Measurements from ENCODE around the gene CDKN2D. TPM values are rescaled to one million over a fixed set of nuclear protein-coding genes. Genes with fewer than 3 reads are reported as not detected.

Gene CDKN2D
- total and polyA plus RNA-seq, 10 of the 15 experiments (the other 5 are each of a cell fraction or from before 2014, with no cell fraction given), result 0.53 to 17.2 (median 6.7) TPM

- no peak for TF ChIP-seq NFXL1 (IDR thresholded peaks at IDR 0.05; ENCODE audit: borderline replicate concordance)
- TF ChIP-seq POLR2A (IDR thresholded peaks at IDR 0.05; ENCODE audit: low read depth, low read length), result peak; percentile 93
- TF ChIP-seq CBFB (IDR thresholded peaks at IDR 0.05; ENCODE audit: low read depth), result peak; percentile 62; the same call in 1 of the 2 replicates
- TF ChIP-seq IKZF1 (conservative IDR thresholded peaks at IDR 0.05), result peak; percentile 91
- TF ChIP-seq GATAD2B (conservative IDR thresholded peaks at IDR 0.05; ENCODE audit: low read depth), result peak; percentile 93
- no peak for TF ChIP-seq SMAD1 (IDR thresholded peaks at IDR 0.05; ENCODE audit: low read depth, partially characterized antibody)
- TF ChIP-seq ATF2 (IDR thresholded peaks at IDR 0.05; ENCODE audit: low read length), result no peak
- TF ChIP-seq SMARCA5 (IDR thresholded peaks at IDR 0.05), result 0 out of 2 replicates have a peak, but pooled peaks have one; percentile 8
- TF ChIP-seq CBX3 (IDR thresholded peaks at IDR 0.05; ENCODE audit: borderline replicate concordance, low read depth), result no peak
- TF ChIP-seq NR2F1 (conservative IDR thresholded peaks at IDR 0.05), result peak; percentile 65
- TF ChIP-seq NKRF (conservative IDR thresholded peaks at IDR 0.05), result peak; percentile 79
- no peak for TF ChIP-seq ZNF274 (IDR thresholded peaks at IDR 0.05; ENCODE audit: insufficient read depth, insufficient read length)
- TF ChIP-seq TBL1XR1 (IDR thresholded peaks at IDR 0.05; ENCODE audit: low read depth, low read length), result peak; percentile 86
- TF ChIP-seq CHD1 (IDR thresholded peaks at IDR 0.05; ENCODE audit: low read depth, low read length), result no peak
- peak; percentile 91 for TF ChIP-seq LARP7 (IDR thresholded peaks at IDR 0.05)
- TF ChIP-seq NFYB (IDR thresholded peaks at IDR 0.05; ENCODE audit: insufficient read depth, low read depth, low read length), result 0 out of 2 replicates have a peak, but pooled peaks have one; percentile 29
- 0 out of 2 replicates have a peak, but pooled peaks have one; percentile 10 for TF ChIP-seq ELK1 (IDR thresholded peaks at IDR 0.05; ENCODE audit: low read depth, low read length)
- TF ChIP-seq RCOR1 (conservative IDR thresholded peaks at IDR 0.05; ENCODE audit: low read depth, low read length), result 0 out of 2 replicates have a peak, but pooled peaks have one; percentile 9
- TF ChIP-seq MAX (IDR thresholded peaks at IDR 0.05; ENCODE audit: low read depth, low read length), result peak; percentile 75
- TF ChIP-seq RBBP5 (conservative IDR thresholded peaks at IDR 0.05), result no peak
- no peak for TF ChIP-seq RAD21 (IDR thresholded peaks at IDR 0.05; ENCODE audit: insufficient read depth, low read depth, low read length)
- TF ChIP-seq CREM (IDR thresholded peaks at IDR 0.05; ENCODE audit: low read depth), result peak; percentile 32; the same call in 1 of the 2 replicates
- TF ChIP-seq ZNF217 (IDR thresholded peaks at IDR 0.05), result no peak
- no peak for TF ChIP-seq BRCA1 (IDR thresholded peaks at IDR 0.05; ENCODE audit: low read depth, low read length)
- 0 out of 4 replicates have a peak, but pooled peaks of 1 of the 2 experiments have one; percentile 21 for TF ChIP-seq SRF (IDR thresholded peaks at IDR 0.05; ENCODE audit: low read depth in 2 of 2, low read length in 2 of 2)
- TF ChIP-seq NFIC (IDR thresholded peaks at IDR 0.05; ENCODE audit: low read depth, low read length), result no peak
- TF ChIP-seq EP300 (IDR thresholded peaks at IDR 0.05; ENCODE audit: borderline replicate concordance in 1 of 2, control insufficient read depth in 1 of 2, low read depth in 2 of 2, low read length in 2 of 2), result peak in 1 of 2 experiments; percentile 10; a peak in 1 of 4 replicates
- no peak for TF ChIP-seq ZSCAN29 (IDR thresholded peaks at IDR 0.05)
Observed at GRCh38 chr19:10565567-10566407, 3.0 kb downstream of the CDKN2D start, which contains the start of gene KRI1 (continued).

Measured in GM12878 (cell line).